HEK293 (cell line): ENCODE results near the gene PKP4.

Experiments used
- CTCF ChIA-PET: fragments of 350-600 bp; formaldehyde crosslinking; extraction: SDS; loops from one replicate; lab custom pipeline; 2021; ENCODE audit warnings: antibody characterized with exemption; lab: Yijun Ruan, JAX
- POLR2A ChIA-PET: fragments of 300-600 bp; formaldehyde crosslinking; extraction: SDS; loops from one replicate; lab custom pipeline; 2020; ENCODE audit warnings: antibody characterized with exemption, inconsistent platforms; lab: Yijun Ruan, JAX
- H3K27ac ChIP-seq: fragments of 200-500 bp; sonication (Bioruptor generic); 2 replicates; pipeline ENCODE4 v1.5.1; 2014; ENCODE audit warnings: low read depth, low read length, control low read depth, inconsistent platforms; ENCODE audit errors: extremely low read depth
- H3K36me3 ChIP-seq, 2 experiments: fragments of 200-500 bp in 1 of 2; sonication (Bioruptor generic) in 1 of 2; 1 replicate in 1 of 2; 2 replicates in 1 of 2; pipeline ENCODE4 v1.5.1; 2014 to 2017; ENCODE audit warnings: inconsistent platforms in 2 of 2, low read length in 2 of 2; ENCODE audit not compliant: control insufficient read depth in 2 of 2, insufficient read depth in 1 of 2
- H3K4me1 ChIP-seq: fragments of 200-500 bp; sonication (Bioruptor generic); 2 replicates; pipeline ENCODE4 v1.5.1; 2014; ENCODE audit warnings: mild to moderate bottlenecking, low read length, inconsistent platforms; ENCODE audit not compliant: control insufficient read depth, insufficient read depth
- H3K4me3 ChIP-seq: 2 replicates; pipeline ENCODE4 v1.5.1; 2011; ENCODE audit warnings: low read depth, mild to moderate bottlenecking, control low read depth, low read length, moderate library complexity
- H3K9me3 ChIP-seq: fragments of 200-500 bp; sonication (Bioruptor generic); 2 replicates; pipeline ENCODE4 v1.5.1; 2014; ENCODE audit warnings: low read depth, low read length, inconsistent platforms; ENCODE audit not compliant: control insufficient read depth, insufficient read depth
- GLIS1 ChIP-seq: fragments of 450-650 bp; formaldehyde crosslinking; IDR thresholded peaks from 2 replicates; pipeline ENCODE4 v1.5.1; 2016; ENCODE audit warnings: missing biosample characterization, missing genetic modification characterization
- HOXA7 ChIP-seq: sonication (generic); formaldehyde crosslinking; IDR thresholded peaks from 2 replicates; pipeline ENCODE4 v1.8.1; 2022; ENCODE audit warnings: missing genetic modification reagents, borderline replicate concordance
- HOXC10 ChIP-seq: sonication (generic); formaldehyde crosslinking; IDR thresholded peaks from 2 replicates; pipeline ENCODE4 v1.8.1; 2023; ENCODE audit warnings: mild to moderate bottlenecking, missing genetic modification reagents
- HOXD13 ChIP-seq: sonication (generic); formaldehyde crosslinking; IDR thresholded peaks from 2 replicates; pipeline ENCODE4 v1.8.0; 2022; ENCODE audit warnings: missing genetic modification reagents, borderline replicate concordance
- PRDM1 ChIP-seq: fragments of 450-650 bp; formaldehyde crosslinking; IDR thresholded peaks from 2 replicates; pipeline ENCODE4; 2016; ENCODE audit warnings: missing biosample characterization, missing genetic modification characterization
- SP7 ChIP-seq: fragments of 450-650 bp; formaldehyde crosslinking; IDR thresholded peaks from 2 replicates; pipeline ENCODE4 v1.5.1; 2016; ENCODE audit warnings: missing biosample characterization, missing genetic modification characterization
- ZNF114 ChIP-seq: fragments of 450-650 bp; formaldehyde crosslinking; IDR thresholded peaks from 2 replicates; pipeline ENCODE4 v1.5.0; 2017; ENCODE audit warnings: missing biosample characterization, missing genetic modification characterization
- ZNF302 ChIP-seq: fragments of 450-650 bp; formaldehyde crosslinking; IDR thresholded peaks from 2 replicates; pipeline ENCODE4 v1.5.1; 2016; ENCODE audit warnings: missing biosample characterization, missing genetic modification characterization, low read depth
- ZNF391 ChIP-seq: fragments of 450-650 bp; formaldehyde crosslinking; IDR thresholded peaks from 2 replicates; pipeline ENCODE4 v1.5.1; 2016; ENCODE audit warnings: low read depth, missing biosample characterization, missing genetic modification characterization, borderline replicate concordance
- ZNF501 ChIP-seq: fragments of 450-650 bp; formaldehyde crosslinking; IDR thresholded peaks from 2 replicates; pipeline ENCODE4 v1.5.1; 2016; ENCODE audit warnings: missing biosample characterization, missing genetic modification characterization
- ZNF514 ChIP-seq: fragments of 450-650 bp; formaldehyde crosslinking; IDR thresholded peaks from 2 replicates; pipeline ENCODE4 v1.5.1; 2016; ENCODE audit warnings: missing biosample characterization, missing genetic modification characterization
- ZNF521 ChIP-seq: fragments of 450-650 bp; formaldehyde crosslinking; IDR thresholded peaks from 2 replicates; pipeline ENCODE4 v1.5.1; 2017; ENCODE audit warnings: missing biosample characterization, mild to moderate bottlenecking, missing genetic modification characterization
- TF ChIP-seq, protein P1 (sequence below): fragments of 450-650 bp; formaldehyde crosslinking; conservative IDR thresholded peaks from 2 replicates; pipeline ENCODE4 v1.5.1; 2016; ENCODE audit warnings: low read depth, missing biosample characterization, missing genetic modification characterization
- TF ChIP-seq, protein P2 (sequence below): fragments of 450-650 bp; formaldehyde crosslinking; IDR thresholded peaks from 2 replicates; pipeline ENCODE4 v1.5.1; 2016; ENCODE audit warnings: missing biosample characterization, missing genetic modification characterization, low read depth

The PKP4 gene

DNA sequence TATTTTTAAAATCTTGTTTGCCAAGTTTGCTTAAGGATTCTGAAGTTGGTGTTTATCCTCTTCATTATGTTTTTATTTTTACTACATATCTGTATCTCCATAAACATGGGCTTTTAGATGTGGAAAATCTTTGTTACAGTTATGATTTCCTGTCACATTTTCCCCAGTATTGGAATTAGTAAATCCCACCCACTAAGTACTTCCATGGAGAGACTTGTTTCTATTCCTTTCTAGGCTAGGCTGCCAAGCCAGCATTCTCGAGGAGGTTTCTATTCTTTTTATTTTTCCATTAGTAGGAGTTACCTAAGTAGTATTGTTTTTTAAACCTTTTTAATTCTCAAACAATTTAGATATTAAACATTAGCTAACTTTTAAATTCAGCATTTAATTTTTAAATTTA lies 22.1 kb downstream of the PKP4 start (continued):
- TF ChIP-seq ZNF114 (tag by site-specific recombination) (no peak), ZNF501 (tag by site-specific recombination) (no peak), HOXC10 (CRISPR knock-in tag) (no peak)
- TF ChIP-seq, protein P1, sequence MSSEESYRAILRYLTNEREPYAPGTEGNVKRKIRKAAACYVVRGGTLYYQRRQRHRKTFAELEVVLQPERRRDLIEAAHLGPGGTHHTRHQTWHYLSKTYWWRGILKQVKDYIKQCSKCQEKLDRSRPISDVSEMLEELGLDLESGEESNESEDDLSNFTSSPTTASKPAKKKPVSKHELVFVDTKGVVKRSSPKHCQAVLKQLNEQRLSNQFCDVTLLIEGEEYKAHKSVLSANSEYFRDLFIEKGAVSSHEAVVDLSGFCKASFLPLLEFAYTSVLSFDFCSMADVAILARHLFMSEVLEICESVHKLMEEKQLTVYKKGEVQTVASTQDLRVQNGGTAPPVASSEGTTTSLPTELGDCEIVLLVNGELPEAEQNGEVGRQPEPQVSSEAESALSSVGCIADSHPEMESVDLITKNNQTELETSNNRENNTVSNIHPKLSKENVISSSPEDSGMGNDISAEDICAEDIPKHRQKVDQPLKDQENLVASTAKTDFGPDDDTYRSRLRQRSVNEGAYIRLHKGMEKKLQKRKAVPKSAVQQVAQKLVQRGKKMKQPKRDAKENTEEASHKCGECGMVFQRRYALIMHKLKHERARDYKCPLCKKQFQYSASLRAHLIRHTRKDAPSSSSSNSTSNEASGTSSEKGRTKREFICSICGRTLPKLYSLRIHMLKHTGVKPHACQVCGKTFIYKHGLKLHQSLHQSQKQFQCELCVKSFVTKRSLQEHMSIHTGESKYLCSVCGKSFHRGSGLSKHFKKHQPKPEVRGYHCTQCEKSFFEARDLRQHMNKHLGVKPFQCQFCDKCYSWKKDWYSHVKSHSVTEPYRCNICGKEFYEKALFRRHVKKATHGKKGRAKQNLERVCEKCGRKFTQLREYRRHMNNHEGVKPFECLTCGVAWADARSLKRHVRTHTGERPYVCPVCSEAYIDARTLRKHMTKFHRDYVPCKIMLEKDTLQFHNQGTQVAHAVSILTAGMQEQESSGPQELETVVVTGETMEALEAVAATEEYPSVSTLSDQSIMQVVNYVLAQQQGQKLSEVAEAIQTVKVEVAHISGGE = no peak

- no peak overlapping the region for H3K4me3 ChIP-seq
- POLR2A ChIA-PET = no interaction called here
- CTCF ChIA-PET = no interaction called here
These were observed 24.4 kb downstream of the PKP4 start for GRCh38 chr2:158481116-158481515.

GRCh38 chr2:158482594-158482993 lies 25.8 kb downstream of the PKP4 start:
- H3K36me3 ChIP-seq = no peaks in the 10 kb centered on the region
- H3K9me3 ChIP-seq = no peaks in the 10 kb centered on the region
- POLR2A ChIA-PET = no interaction called here
- peaks cover 11% of the 10 kb centered on the region for H3K4me1 ChIP-seq
- no peak overlapping the region for H3K27ac ChIP-seq
- CTCF ChIA-PET = interaction anchor here (0.9 to 1.1 kb wide), 2 partner anchors 17 to 31 kb away, joined by 3 to 5 read pairs; no protein-coding TSS in a partner anchor
- H3K4me3 ChIP-seq = no peak overlapping the region
- TF ChIP-seq GLIS1 (tag by site-specific recombination) (peak; percentile 19; the same call in 1 of the 2 replicates), HOXD13 (CRISPR knock-in tag) (no peak)

More at GRCh38 chr2:158481116-158481515, 24.4 kb downstream of the PKP4 start:
- Histone ChIP-seq H3K27ac (no peak overlapping the region), H3K36me3 (no peaks in the 10 kb centered on the region), H3K9me3 (no peaks in the 10 kb centered on the region), H3K4me1 (peaks cover 8% of the 10 kb centered on the region)
- TF ChIP-seq ZNF302 (no peak), PRDM1 (no peak), SP7 (tag by site-specific recombination) (no peak), HOXA7 (CRISPR knock-in tag) (no peak), ZNF391 (tag by site-specific recombination) (no peak)

- ChIA-PET POLR2A (no interaction called here), CTCF (interaction anchor here (1.2 kb wide), 1 partner anchor 449 kb away, joined by 4 read pairs; no protein-coding TSS in a partner anchor)
- H3K9me3 ChIP-seq = no peaks in the 10 kb centered on the region
- peaks cover 18% of the 10 kb centered on the region for H3K4me1 ChIP-seq
- no peaks in the 10 kb centered on the region for H3K36me3 ChIP-seq
- H3K27ac ChIP-seq = no peak overlapping the region
- H3K4me3 ChIP-seq = no peak overlapping the region
- TF ChIP-seq ZNF514 (tag by site-specific recombination) (no peak), ZNF521 (no peak)
- TF ChIP-seq, protein P2, sequence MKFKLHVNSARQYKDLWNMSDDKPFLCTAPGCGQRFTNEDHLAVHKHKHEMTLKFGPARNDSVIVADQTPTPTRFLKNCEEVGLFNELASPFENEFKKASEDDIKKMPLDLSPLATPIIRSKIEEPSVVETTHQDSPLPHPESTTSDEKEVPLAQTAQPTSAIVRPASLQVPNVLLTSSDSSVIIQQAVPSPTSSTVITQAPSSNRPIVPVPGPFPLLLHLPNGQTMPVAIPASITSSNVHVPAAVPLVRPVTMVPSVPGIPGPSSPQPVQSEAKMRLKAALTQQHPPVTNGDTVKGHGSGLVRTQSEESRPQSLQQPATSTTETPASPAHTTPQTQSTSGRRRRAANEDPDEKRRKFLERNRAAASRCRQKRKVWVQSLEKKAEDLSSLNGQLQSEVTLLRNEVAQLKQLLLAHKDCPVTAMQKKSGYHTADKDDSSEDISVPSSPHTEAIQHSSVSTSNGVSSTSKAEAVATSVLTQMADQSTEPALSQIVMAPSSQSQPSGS (tag by site-specific recombination) = peak; percentile 34; the same call in 1 of the 2 replicates
- TF ChIP-seq, all 188 proteins: peak for 1
These were observed 28.3 kb downstream of the PKP4 start for GRCh38 chr2:158484892-158485556.
